Skeletal muscle tissue (tissue), 4 donors: ENCODE data around the gene XAB2. TPM values are rescaled to one million over a fixed set of nuclear protein-coding genes. Genes with fewer than 3 reads are reported as not detected.
"Not testable (repeated sequence)": the region's sequence is repeated elsewhere in the genome, so short reads cannot be mapped to it uniquely, and the experiment has no call there.

Experiments
- H3K27ac ChIP-seq: one replicate; pipeline ENCODE4 v1.7.0; 2013; ENCODE audit warnings: mild to moderate bottlenecking, low read depth, low read length, inconsistent platforms
- H3K27me3 ChIP-seq, 3 donors: one replicate each; pipeline ENCODE4 v1.7.0; 2013; ENCODE audit warnings: low read length in 3 of 3; ENCODE audit not compliant: control insufficient read depth in 3 of 3, insufficient read depth in 3 of 3
- H3K36me3 ChIP-seq, 3 donors: one replicate each; pipeline ENCODE4 v1.7.0; 2013; ENCODE audit warnings: low read length in 3 of 3; ENCODE audit not compliant: control insufficient read depth in 3 of 3, insufficient read depth in 3 of 3
- H3K4me1 ChIP-seq, 3 donors: one replicate each; pipeline ENCODE4 v1.7.0; 2013; ENCODE audit warnings: low read length in 3 of 3, mild to moderate bottlenecking in 3 of 3; ENCODE audit not compliant: control insufficient read depth in 3 of 3, insufficient read depth in 3 of 3
- H3K4me3 ChIP-seq, 3 donors: one replicate each; pipeline ENCODE4 v1.7.0; 2013; ENCODE audit warnings: low read length in 3 of 3
- H3K9ac ChIP-seq, 3 donors: one replicate each; pipeline ENCODE4 v1.7.0; 2013; ENCODE audit warnings: low read length in 3 of 3, mild to moderate bottlenecking in 3 of 3, moderate library complexity in 2 of 3, low read depth in 1 of 3
- H3K9me3 ChIP-seq, 3 donors: one replicate each; pipeline ENCODE4 v1.7.0; 2013; ENCODE audit warnings: low read length in 3 of 3; ENCODE audit not compliant: control insufficient read depth in 3 of 3
- total RNA-seq: library from RNA; depleted of rRNA; stranded (reverse); fragments of >200 nt; gene quantifications from one replicate; pipeline ENCODE4 v1.2.3, GENCODE V29; 2014
- donor health status: Osteomylitis.

The XAB2 gene
- total RNA-seq, 1 donor from 2014 or later: 20.4 TPM

GRCh38 chr19:7650148-7650547, 20.8 kb upstream of the XAB2 start:
- peaks cover 0 to 4% (median 3%) of the 10 kb centered on the region in 3 donors for H3K27me3 ChIP-seq
- H3K36me3 ChIP-seq: no peaks in the 10 kb centered on the region
- H3K27ac ChIP-seq: no peak overlapping the region

GRCh38 chr19:7648265-7649014, 19.1 kb upstream of the XAB2 start:
- Histone ChIP-seq H3K4me1 (peaks cover 3 to 9% (median 3%) of the 10 kb centered on the region in 3 donors), H3K9me3 (no peaks in the 10 kb centered on the region), H3K4me3 (no peak overlapping the region), H3K9ac (no peak overlapping the region), H3K27ac (no peak overlapping the region), H3K36me3 (no peaks in the 10 kb centered on the region), H3K27me3 (peaks cover 0 to 6% (median 6%) of the 10 kb centered on the region in 3 donors)

More at GRCh38 chr19:7650148-7650547, 20.8 kb upstream of the XAB2 start:
- Histone ChIP-seq H3K9ac (no peak overlapping the region), H3K9me3 (no peaks in the 10 kb centered on the region), H3K4me3 (no peak overlapping the region), H3K4me1 (peaks cover 3 to 9% (median 3%) of the 10 kb centered on the region in 3 donors)

GRCh38 chr19:7647156-7647555, 17.8 kb upstream of the XAB2 start:
- H3K27ac ChIP-seq: no peak overlapping the region
- H3K9ac ChIP-seq: no peak overlapping the region
- H3K36me3 ChIP-seq: no peaks in the 10 kb centered on the region
- H3K27me3 ChIP-seq: peaks cover 0 to 6% (median 6%) of the 10 kb centered on the region in 3 donors
- H3K9me3 ChIP-seq: no peaks in the 10 kb centered on the region
- H3K4me3 ChIP-seq: no peak overlapping the region
- peaks cover under 1% of the 10 kb centered on the region in 3 donors for H3K4me1 ChIP-seq

- no peaks in the 10 kb centered on the region for H3K4me1 ChIP-seq
- H3K27ac ChIP-seq: no peak overlapping the region
- peaks cover 0 to 9% (median 6%) of the 10 kb centered on the region in 3 donors for H3K27me3 ChIP-seq
- H3K9me3 ChIP-seq: no peaks in the 10 kb centered on the region
- no peak overlapping the region for H3K9ac ChIP-seq
- no peaks in the 10 kb centered on the region for H3K36me3 ChIP-seq
- H3K4me3 ChIP-seq: no peak overlapping the region
Observed at GRCh38 chr19:7646426-7646700, 17.0 kb upstream of the XAB2 start.

GRCh38 chr19:7645656-7646425, 16.5 kb upstream of the XAB2 start:
- Histone ChIP-seq H3K9me3 (no peaks in the 10 kb centered on the region), H3K9ac (no peak overlapping the region), H3K36me3 (no peaks in the 10 kb centered on the region), H3K4me1 (no peaks in the 10 kb centered on the region), H3K27ac (no peak overlapping the region), H3K4me3 (no peak overlapping the region), H3K27me3 (peaks cover 0 to 9% (median 6%) of the 10 kb centered on the region in 3 donors)

GRCh38 chr19:7645163-7645562, 15.8 kb upstream of the XAB2 start:
- H3K27me3 ChIP-seq: peaks cover 4 to 11% (median 6%) of the 10 kb centered on the region in 3 donors
- no peaks in the 10 kb centered on the region for H3K9me3 ChIP-seq
- no peaks in the 10 kb centered on the region for H3K36me3 ChIP-seq
- H3K27ac ChIP-seq: no peak overlapping the region
- no peaks in the 10 kb centered on the region for H3K4me1 ChIP-seq
- H3K9ac ChIP-seq: no peak overlapping the region
- no peak overlapping the region for H3K4me3 ChIP-seq

GRCh38 chr19:7644550-7644877, 15.2 kb upstream of the XAB2 start:
- no peaks in the 10 kb centered on the region for H3K9me3 ChIP-seq
- no peak overlapping the region for H3K9ac ChIP-seq
- H3K36me3 ChIP-seq: no peaks in the 10 kb centered on the region
- H3K27ac ChIP-seq: no peak overlapping the region
- H3K4me3 ChIP-seq: no peak overlapping the region
- H3K27me3 ChIP-seq: peaks cover 6 to 18% (median 10%) of the 10 kb centered on the region in 3 donors
- no peaks in the 10 kb centered on the region for H3K4me1 ChIP-seq

GRCh38 chr19:7643629-7644549, 14.5 kb upstream of the XAB2 start:
- not testable (repeated sequence) for H3K27ac ChIP-seq, H3K4me1 ChIP-seq, H3K4me3 ChIP-seq, H3K9me3 ChIP-seq, H3K36me3 ChIP-seq, H3K9ac ChIP-seq
- H3K27me3 ChIP-seq: peaks cover 6 to 22% (median 13%) of the 10 kb centered on the region in 3 donors

GRCh38 chr19:7643031-7643415, 13.7 kb upstream of the XAB2 start:
- H3K36me3 ChIP-seq: no peaks in the 10 kb centered on the region
- no peaks in the 10 kb centered on the region for H3K9me3 ChIP-seq
- peaks cover 8 to 28% (median 21%) of the 10 kb centered on the region in 3 donors for H3K27me3 ChIP-seq
- no peak overlapping the region for H3K9ac ChIP-seq
- H3K27ac ChIP-seq: no peak overlapping the region
- H3K4me1 ChIP-seq: no peaks in the 10 kb centered on the region
- H3K4me3 ChIP-seq: no peak overlapping the region
